ENCODE results near the gene COA1. TPM values are rescaled to one million over a fixed set of nuclear protein-coding genes. Genes with fewer than 3 reads are reported as not detected.

COA1 gene
- total RNA-seq, 1 donor from 2014 or later: 102 TPM

DNA sequence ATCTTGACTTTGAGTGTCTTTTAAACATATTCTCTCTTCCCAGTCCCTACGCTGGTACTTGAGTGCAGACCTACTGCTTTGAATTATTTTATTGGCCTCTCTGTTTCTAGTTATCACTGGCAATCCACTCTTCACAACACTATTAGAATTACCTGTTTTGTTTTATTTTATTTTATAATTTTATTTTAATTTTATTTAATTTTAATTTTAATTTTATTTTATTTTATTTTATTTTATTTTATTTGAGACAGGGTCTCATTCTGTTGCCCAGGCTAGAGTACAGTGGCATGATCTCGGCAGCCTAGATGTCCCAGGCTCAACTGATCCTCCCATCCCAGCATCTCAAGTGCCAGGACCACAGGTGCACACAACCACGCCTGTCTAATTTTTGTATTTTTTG is 139.6 kb downstream of the COA1 start:
- Mint-ChIP-seq H3K27me3 (ENCODE audit: low read depth) (no peaks in the 10 kb centered on the region), H3K36me3 (ENCODE audit: low read depth) (no peaks in the 10 kb centered on the region)

More for the DNA sequence above, 139.6 kb downstream of the COA1 start:
- Mint-ChIP-seq H3K9me3 (no peaks in the 10 kb centered on the region), H3K27ac (ENCODE audit: unreplicated experiment) (no peak overlapping the region), H3K4me3 (no peak overlapping the region), H3K4me1 (peaks cover 14% of the 10 kb centered on the region)
- DNase-seq (ENCODE audit: low read depth, low spot score): no peak
- TF ChIP-seq, protein P1, sequence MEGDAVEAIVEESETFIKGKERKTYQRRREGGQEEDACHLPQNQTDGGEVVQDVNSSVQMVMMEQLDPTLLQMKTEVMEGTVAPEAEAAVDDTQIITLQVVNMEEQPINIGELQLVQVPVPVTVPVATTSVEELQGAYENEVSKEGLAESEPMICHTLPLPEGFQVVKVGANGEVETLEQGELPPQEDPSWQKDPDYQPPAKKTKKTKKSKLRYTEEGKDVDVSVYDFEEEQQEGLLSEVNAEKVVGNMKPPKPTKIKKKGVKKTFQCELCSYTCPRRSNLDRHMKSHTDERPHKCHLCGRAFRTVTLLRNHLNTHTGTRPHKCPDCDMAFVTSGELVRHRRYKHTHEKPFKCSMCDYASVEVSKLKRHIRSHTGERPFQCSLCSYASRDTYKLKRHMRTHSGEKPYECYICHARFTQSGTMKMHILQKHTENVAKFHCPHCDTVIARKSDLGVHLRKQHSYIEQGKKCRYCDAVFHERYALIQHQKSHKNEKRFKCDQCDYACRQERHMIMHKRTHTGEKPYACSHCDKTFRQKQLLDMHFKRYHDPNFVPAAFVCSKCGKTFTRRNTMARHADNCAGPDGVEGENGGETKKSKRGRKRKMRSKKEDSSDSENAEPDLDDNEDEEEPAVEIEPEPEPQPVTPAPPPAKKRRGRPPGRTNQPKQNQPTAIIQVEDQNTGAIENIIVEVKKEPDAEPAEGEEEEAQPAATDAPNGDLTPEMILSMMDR (conservative IDR thresholded peaks at IDR 0.05): no peak

Other genes starting within 250 kb of the COA1 start
- gene STK17A, start 146.4 kb downstream of the COA1 start, total RNA-seq: 6.3 and 7.1 TPM in 2 replicates
- 31.3 and 31.6 TPM in 2 replicates for gene BLVRA, start 29.2 kb upstream of the COA1 start, total RNA-seq
- gene MRPS24, start 140.0 kb upstream of the COA1 start, total RNA-seq: 109 TPM in 2 replicates
- 27.9 and 30.0 TPM in 2 replicates for gene URGCP, start 177.1 kb upstream of the COA1 start, total RNA-seq
- 14.1 and 15.6 TPM in 2 replicates for gene UBE2D4, start 196.9 kb upstream of the COA1 start, total RNA-seq

Measured in neural crest cell (in vitro differentiated cells).